Neuron (in vitro differentiated cells): Measurements from ENCODE around the gene PPP2R2C.

Experiments used
- H2AFZ ChIP-seq: one replicate; pipeline ENCODE4 v1.6.1; 2013; ENCODE audit warnings: low read depth, mild to moderate bottlenecking, inconsistent platforms, low read length, moderate library complexity
- H3K27me3 ChIP-seq: one replicate; pipeline ENCODE4 v1.6.1; 2013; ENCODE audit warnings: low read length; ENCODE audit not compliant: insufficient read depth
- H3K36me3 ChIP-seq: one replicate; pipeline ENCODE4 v1.6.1; 2013; ENCODE audit warnings: low read length; ENCODE audit not compliant: insufficient read depth
- H3K4me1 ChIP-seq: one replicate; pipeline ENCODE4 v1.6.1; 2013; ENCODE audit warnings: low read length; ENCODE audit not compliant: insufficient read depth
- H3K4me3 ChIP-seq: 2 replicates; pipeline ENCODE4 v1.5.1; 2013; ENCODE audit warnings: mild to moderate bottlenecking, low read length, moderate library complexity
- H3K9me3 ChIP-seq: one replicate; pipeline ENCODE4 v1.6.1; 2013; ENCODE audit warnings: low read length

The PPP2R2C gene

DNA sequence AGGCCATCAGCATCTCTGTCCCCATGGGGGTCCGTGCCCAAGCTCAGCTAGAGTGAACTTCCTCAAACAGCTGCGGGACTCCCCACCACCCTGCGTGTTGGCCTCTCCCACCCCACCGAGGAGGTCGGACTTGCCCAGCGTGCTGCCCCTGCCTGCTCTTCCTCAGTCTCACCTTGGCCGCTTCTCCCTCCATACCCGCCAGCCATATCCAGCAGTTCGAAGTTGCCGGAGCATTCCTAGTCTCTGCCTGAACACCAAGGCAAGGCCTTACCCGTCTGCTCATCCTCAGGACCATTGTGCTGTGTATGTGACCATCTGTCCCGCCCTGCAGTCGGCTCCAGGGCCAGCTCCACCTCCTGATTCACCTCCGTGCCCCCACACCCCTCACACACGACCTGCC, 118.3 kb downstream of the PPP2R2C start:
- Histone ChIP-seq H3K4me1 (peaks cover 3% of the 10 kb centered on the region), H3K9me3 (no peaks in the 10 kb centered on the region), H2AFZ (no peak overlapping the region), H3K36me3 (no peaks in the 10 kb centered on the region), H3K27me3 (peaks cover 10% of the 10 kb centered on the region), H3K4me3 (no peak overlapping the region)

- H3K36me3 ChIP-seq: no peaks in the 10 kb centered on the region
- no peak overlapping the region for H3K4me3 ChIP-seq
Observed at GRCh38 chr4:6352031-6352692, 120.3 kb downstream of the PPP2R2C start.

GRCh38 chr4:6351246-6352000, 121.0 kb downstream of the PPP2R2C start:
- Histone ChIP-seq H3K4me1 (peaks cover 3% of the 10 kb centered on the region), H3K4me3 (no peak overlapping the region), H3K36me3 (no peaks in the 10 kb centered on the region), H3K27me3 (peaks cover 28% of the 10 kb centered on the region), H3K9me3 (no peaks in the 10 kb centered on the region), H2AFZ (no peak overlapping the region)

More at GRCh38 chr4:6352031-6352692, 120.3 kb downstream of the PPP2R2C start:
- Histone ChIP-seq H3K27me3 (peaks cover 22% of the 10 kb centered on the region), H3K4me1 (peaks cover 3% of the 10 kb centered on the region), H2AFZ (no peak overlapping the region), H3K9me3 (no peaks in the 10 kb centered on the region)

DNA sequence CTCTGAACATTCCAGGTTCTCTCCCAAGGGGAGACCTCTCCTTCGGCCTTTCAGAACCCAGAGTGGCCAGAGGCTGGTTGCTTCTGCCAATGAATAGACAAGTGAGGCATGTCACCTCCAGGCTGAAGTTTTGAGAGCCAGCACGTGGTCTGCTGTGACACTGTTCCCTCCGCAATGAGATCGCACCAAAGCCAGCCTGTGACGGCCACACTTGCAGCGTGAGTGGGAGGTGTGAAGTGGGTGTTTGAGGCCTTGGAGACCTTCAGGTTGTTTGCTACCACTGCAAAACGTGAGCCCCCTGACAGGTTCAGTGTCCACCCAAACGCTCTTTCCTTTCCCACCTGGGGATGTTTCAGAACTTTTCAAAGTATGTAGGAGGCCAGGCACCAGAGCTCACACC, 121.8 kb downstream of the PPP2R2C start:
- H3K9me3 ChIP-seq: no peaks in the 10 kb centered on the region
- H3K4me3 ChIP-seq: no peak overlapping the region
- H3K4me1 ChIP-seq: peaks cover 3% of the 10 kb centered on the region
- no peaks in the 10 kb centered on the region for H3K36me3 ChIP-seq
- H3K27me3 ChIP-seq: peaks cover 30% of the 10 kb centered on the region
- H2AFZ ChIP-seq: no peak overlapping the region

DNA sequence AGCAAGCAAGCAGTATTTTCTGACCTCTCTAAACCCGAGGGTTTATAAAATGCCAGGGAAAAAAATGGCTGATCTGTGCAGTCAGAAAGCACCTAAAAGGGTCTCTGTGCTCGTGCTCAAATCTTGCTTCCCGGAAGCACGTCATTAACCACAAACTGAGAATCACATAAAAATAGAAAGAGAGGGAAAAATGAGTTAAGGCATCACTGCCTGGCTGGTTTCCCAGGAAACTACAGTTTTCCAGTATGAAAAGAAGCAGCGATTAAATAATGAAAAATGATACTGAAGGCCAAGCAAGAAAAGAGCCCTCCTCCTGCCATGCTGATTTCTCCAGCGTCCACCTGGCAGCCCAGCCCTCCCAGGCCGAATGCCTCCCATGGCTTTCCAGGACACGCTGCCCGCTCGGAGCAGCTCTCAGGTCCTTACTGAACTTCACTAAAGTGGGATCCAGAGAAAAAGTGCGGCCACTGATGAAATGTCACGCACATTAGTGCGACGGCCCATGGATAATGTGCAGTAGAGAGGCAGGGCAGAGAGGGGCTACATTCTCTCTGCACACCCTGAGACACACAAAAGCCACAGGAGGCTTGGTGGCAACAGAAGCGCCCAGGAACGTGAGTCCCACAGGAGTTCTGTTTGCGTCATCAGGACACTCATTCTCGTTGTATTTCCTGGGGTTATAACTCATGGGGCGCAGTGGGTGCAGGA, 122.4 kb downstream of the PPP2R2C start:
- Histone ChIP-seq H3K4me3 (no peak overlapping the region), H2AFZ (no peak overlapping the region), H3K27me3 (peaks cover 31% of the 10 kb centered on the region), H3K36me3 (no peaks in the 10 kb centered on the region), H3K9me3 (no peaks in the 10 kb centered on the region), H3K4me1 (peaks cover 3% of the 10 kb centered on the region)

DNA sequence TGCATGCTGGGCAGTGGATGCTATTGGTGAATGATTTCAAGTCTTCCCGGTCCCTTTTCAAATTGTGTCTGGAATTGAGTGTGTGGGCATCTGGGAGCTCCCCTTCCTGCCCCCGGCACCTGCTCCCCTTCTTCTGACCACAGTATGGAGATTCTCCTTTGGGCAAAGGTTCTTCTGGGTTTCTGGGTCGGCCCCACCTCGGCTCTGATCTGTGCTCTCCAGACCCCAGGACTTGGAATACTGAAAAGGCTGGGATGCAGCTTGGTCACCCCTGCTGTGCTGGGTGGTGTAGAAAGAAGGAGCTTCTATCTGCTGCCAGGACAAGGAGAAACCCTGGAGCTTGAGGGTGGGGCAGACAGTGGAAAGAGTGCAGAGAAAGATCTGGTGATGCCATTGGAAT, 124.0 kb downstream of the PPP2R2C start:
- Histone ChIP-seq H3K36me3 (no peaks in the 10 kb centered on the region), H3K4me1 (peaks cover 3% of the 10 kb centered on the region), H2AFZ (no peak overlapping the region), H3K9me3 (no peaks in the 10 kb centered on the region), H3K27me3 (peaks cover 34% of the 10 kb centered on the region), H3K4me3 (no peak overlapping the region)

DNA sequence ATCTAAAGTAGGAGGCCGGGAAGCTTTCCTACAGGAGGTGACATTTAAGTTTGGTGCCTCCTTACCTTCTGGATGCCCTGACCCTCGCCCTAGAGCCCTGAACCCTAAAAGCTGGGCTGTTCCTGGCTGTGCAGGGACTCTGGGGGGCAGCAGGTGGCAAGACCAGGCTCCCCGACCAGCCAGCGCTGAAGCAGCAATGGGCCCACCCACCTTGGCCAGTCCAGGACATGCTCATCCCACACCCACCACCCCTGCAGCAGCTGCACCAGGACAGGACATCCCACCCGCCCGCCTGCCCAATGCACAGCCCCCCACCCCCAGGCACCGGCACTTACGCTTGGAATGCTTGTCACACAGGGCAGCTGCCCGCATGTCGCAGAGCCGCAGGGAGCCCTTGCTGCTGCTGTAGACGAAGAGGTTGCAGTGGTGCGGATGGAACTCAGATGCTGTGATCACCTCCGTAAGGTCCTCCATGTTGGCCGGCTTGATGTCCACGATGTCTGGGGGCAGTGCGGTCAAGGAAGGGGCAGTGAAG, 124.8 kb downstream of the PPP2R2C start:
- H3K9me3 ChIP-seq: no peaks in the 10 kb centered on the region
- H3K4me3 ChIP-seq: no peak overlapping the region
- peaks cover 34% of the 10 kb centered on the region for H3K27me3 ChIP-seq

GRCh38 chr4:6346373-6347110, 125.9 kb downstream of the PPP2R2C start:
- Histone ChIP-seq H3K9me3 (no peaks in the 10 kb centered on the region), H3K36me3 (no peaks in the 10 kb centered on the region), H3K27me3 (peaks cover 38% of the 10 kb centered on the region), H3K4me1 (peaks cover 3% of the 10 kb centered on the region), H3K4me3 (no peak overlapping the region), H2AFZ (no peak overlapping the region)

More for the DNA sequence above, 124.8 kb downstream of the PPP2R2C start:
- Histone ChIP-seq H3K4me1 (peaks cover 3% of the 10 kb centered on the region), H3K36me3 (no peaks in the 10 kb centered on the region), H2AFZ (no peak overlapping the region)

DNA sequence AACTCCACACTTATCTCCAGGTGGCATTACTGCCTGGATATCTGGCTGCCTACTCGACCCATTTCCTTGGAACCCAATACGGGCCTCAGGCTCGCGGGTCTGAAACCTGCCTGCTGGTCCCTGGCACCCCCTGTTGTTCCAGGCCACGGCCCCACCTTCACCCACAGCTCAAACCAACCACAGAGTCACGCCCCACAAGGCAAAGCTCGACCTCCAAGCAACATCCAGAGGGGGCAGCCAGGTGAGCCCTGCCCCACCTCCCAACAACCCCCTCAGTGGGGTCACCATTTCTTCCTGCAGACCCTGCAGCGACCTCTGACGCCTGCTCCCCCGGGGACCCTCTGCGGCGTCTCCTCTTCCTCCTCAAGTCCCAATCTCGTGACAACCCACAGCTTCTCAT, 126.5 kb downstream of the PPP2R2C start:
- H3K27me3 ChIP-seq: peaks cover 38% of the 10 kb centered on the region
- H3K4me1 ChIP-seq: peaks cover 3% of the 10 kb centered on the region
- no peaks in the 10 kb centered on the region for H3K36me3 ChIP-seq
- H2AFZ ChIP-seq: no peak overlapping the region
- no peak overlapping the region for H3K4me3 ChIP-seq
- H3K9me3 ChIP-seq: no peaks in the 10 kb centered on the region

DNA sequence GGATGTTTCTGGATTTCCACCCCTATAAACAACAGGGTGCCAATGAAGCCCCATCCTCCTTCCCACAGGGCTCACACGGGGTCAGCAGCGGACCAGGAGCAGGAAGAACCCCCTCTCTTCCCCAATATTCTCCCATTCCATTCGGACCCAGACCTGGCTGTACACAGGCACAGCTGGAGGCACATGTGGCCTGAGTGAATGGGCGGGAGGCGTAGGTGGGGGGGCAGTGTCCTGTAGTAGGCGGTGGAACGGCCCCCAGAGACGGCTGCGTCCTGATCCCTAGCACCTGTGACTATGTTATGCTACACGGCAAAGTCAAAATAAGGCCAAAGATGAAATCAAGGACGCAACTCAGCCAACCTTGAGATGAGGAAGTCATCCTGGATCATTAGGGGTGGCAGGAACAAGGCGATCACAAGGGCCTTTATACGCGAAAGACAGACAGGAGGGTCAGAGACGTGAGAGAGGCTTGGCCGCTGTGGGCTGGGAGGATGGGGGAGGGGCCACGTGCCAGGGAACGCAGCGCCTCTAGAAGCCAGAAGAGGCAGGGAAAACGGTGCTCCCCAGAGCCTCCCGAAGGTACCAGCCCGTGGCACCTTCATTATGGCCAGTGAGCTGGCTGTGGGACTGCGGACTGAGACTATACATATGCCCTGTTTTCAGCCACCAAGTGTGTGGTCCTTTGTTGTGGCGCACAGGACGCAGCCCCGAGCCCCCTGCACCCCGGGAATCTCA, 127.2 kb downstream of the PPP2R2C start:
- no peak overlapping the region for H2AFZ ChIP-seq
- H3K9me3 ChIP-seq: no peaks in the 10 kb centered on the region
- H3K4me3 ChIP-seq: no peak overlapping the region

GRCh38 chr4:6343939-6344408, 128.4 kb downstream of the PPP2R2C start:
- Histone ChIP-seq H3K4me3 (no peak overlapping the region), H3K27me3 (peaks cover 32% of the 10 kb centered on the region), H3K9me3 (no peaks in the 10 kb centered on the region), H3K36me3 (no peaks in the 10 kb centered on the region), H3K4me1 (no peaks in the 10 kb centered on the region), H2AFZ (no peak overlapping the region)

More for the DNA sequence above, 127.2 kb downstream of the PPP2R2C start:
- Histone ChIP-seq H3K36me3 (no peaks in the 10 kb centered on the region), H3K4me1 (peaks cover 3% of the 10 kb centered on the region), H3K27me3 (peaks cover 36% of the 10 kb centered on the region)
